NCI-H2196 (cell line): ENCODE measurements around the gene IFT74.
"Not testable (repeated sequence)": the region's sequence is repeated elsewhere in the genome, so short reads cannot be mapped to it uniquely, and the experiment has no call there.

Source experiments
- DNase-seq: peaks from one replicate; lab custom pipeline; 2025; ENCODE audit not compliant: unreplicated experiment; lab: John Stamatoyannopoulos, UW

IFT74 gene

GRCh38 chr9:27065288-27065687, 109.1 kb downstream of the IFT74 start:
- DNase-seq: no peak

- no peak for DNase-seq
Measured at GRCh38 chr9:27073841-27074728, 117.9 kb downstream of the IFT74 start.

GRCh38 chr9:27078685-27079084, 122.5 kb downstream of the IFT74 start:
- DNase-seq: no peak

GRCh38 chr9:27085456-27085855, 129.2 kb downstream of the IFT74 start:
- DNase-seq: no peak

- DNase-seq: no peak
Measured at GRCh38 chr9:27086818-27087680, 130.8 kb downstream of the IFT74 start.

GRCh38 chr9:27088981-27089380, 132.8 kb downstream of the IFT74 start:
- DNase-seq: no peak

GRCh38 chr9:27089706-27090105, 133.5 kb downstream of the IFT74 start:
- DNase-seq: no peak

GRCh38 chr9:27090231-27090630, 134.0 kb downstream of the IFT74 start:
- no peak for DNase-seq

GRCh38 chr9:27090711-27091110, 134.5 kb downstream of the IFT74 start:
- no peak for DNase-seq

- not testable (repeated sequence) for DNase-seq
Measured at GRCh38 chr9:27092496-27092895, 136.3 kb downstream of the IFT74 start.

GRCh38 chr9:27093384-27094067, 137.3 kb downstream of the IFT74 start:
- not testable (repeated sequence) for DNase-seq

GRCh38 chr9:27094640-27095298, 138.6 kb downstream of the IFT74 start:
- no peak for DNase-seq

- no peak for DNase-seq
Measured at GRCh38 chr9:27107241-27107640, 151.0 kb downstream of the IFT74 start.

GRCh38 chr9:27108981-27109541, 152.8 kb downstream of the IFT74 start, which contains the start of gene TEK:
Gene TEK, plus strand, starts transcription at chr9:27109225. Its CDS starts 366 bp downstream, at chr9:27109591.
- DNase-seq: no peak

- DNase-seq: no peak
Measured at GRCh38 chr9:27109621-27110020, 153.4 kb downstream of the IFT74 start.

GRCh38 chr9:27110181-27110580, 154.0 kb downstream of the IFT74 start:
- no peak for DNase-seq

GRCh38 chr9:27112235-27112634, 156.0 kb downstream of the IFT74 start:
- DNase-seq: no peak
